Measurements from ENCODE around the gene PPIP5K1. TPM values are rescaled to one million over a fixed set of nuclear protein-coding genes. Genes with fewer than 3 reads are reported as not detected.
"Not testable (repeated sequence)": the region's sequence is repeated elsewhere in the genome, so short reads cannot be mapped to it uniquely, and the experiment has no call there.

Gene PPIP5K1
- total RNA-seq, 2 donors from 2014 or later = 27.8 to 51.3 TPM

DNA sequence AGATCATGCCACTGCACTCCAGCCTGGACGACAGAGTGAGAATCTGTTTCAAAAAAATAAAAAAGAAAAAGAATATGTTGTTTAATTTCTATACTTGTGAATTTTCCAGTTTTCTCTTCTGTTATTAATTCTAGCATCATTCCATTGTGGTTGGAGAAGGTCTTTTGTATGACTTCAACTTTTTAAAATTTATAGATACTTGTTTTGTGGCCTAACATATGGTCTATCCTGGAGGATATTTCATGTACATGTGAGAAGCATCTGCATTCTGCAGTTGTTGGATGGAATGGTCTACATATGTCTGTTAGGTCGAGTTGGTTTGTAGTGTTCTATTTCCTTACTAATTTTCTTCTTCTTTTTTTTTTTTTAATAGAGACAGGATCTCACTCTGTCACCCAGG lies 37.0 kb downstream of the PPIP5K1 start:
- ATAC-seq (no peak), DNase-seq (ENCODE audit: low spot score in 2 of 2) (no peak)
- no peaks in the 10 kb centered on the region for H3K36me3 Mint-ChIP-seq
- peak overlapping the region in 1 of 2 donors; percentile 14 for H3K27ac Mint-ChIP-seq
- no peaks in the 10 kb centered on the region for H3K9me3 Mint-ChIP-seq

DNA sequence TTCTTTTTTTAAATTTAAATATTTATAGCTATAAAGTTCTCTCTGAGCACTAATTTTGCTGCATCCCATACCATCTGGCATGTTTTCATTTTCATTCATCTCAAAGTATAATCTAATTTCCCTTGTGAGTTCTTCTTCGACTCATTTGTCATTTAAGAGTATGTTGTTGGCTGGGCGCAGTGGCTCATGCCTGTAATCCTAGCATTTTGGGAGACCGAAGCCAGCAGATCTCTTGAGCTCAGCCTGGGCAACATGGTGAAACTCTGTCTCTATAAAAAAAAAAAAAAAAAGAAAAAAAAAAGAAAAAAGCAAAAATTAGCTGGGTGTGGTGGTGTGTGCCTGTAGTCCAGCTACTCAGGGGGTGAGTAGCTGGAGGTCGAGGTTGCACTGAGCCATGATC lies 37.8 kb downstream of the PPIP5K1 start:
- H3K27ac Mint-ChIP-seq = no peak overlapping the region
- peaks cover 0 to 5% of the 10 kb centered on the region in 2 donors for H3K36me3 Mint-ChIP-seq
- no peaks in the 10 kb centered on the region for H3K9me3 Mint-ChIP-seq
- no peak for DNase-seq (ENCODE audit: low spot score in 2 of 2)
- ATAC-seq = no peak

DNA sequence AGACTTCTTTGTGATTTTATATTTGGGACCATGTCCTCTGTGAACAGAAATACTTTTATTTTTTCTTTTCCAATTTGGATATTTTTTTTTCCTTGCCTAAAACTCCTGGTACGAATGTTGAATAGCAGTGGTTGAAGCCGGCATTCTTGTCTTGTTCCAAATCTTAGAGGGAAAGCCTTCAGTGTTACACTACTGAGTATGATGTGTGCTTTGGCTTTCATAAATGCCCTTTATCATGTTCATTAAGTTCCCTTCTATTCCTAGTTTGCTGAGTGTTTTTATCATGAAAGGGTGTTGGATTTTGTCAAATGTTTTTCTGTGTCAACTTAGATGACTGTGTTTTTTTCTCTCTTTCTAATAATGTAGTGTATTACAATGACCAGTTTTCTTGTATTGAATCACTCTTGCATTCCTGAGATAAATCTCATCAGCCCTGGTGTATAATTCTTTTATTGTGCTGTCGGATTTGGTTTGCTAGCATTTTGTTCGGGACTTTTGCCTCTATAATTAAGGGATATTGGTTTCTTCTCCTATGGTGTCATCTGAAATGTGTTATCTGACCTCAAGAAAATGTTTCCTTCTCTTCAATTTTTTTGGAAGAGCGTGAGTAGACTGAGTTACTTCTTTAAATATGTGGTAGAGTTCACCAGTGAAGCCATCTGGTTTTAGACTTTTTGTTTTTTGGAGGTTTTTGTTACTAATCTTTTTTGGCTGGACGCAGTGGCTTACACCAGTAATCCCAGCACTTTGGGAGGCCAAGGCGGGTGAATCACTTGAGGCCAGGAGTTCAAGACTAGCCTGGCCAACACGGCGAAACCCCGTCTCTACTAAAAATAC lies 39.3 kb downstream of the PPIP5K1 start:
- H3K36me3 Mint-ChIP-seq = peaks cover 0 to 9% of the 10 kb centered on the region in 2 donors
- DNase-seq (ENCODE audit: low spot score in 2 of 2) (no peak), ATAC-seq (no peak)
- peak overlapping the region in 1 of 2 donors; percentile 8 for H3K27ac Mint-ChIP-seq
- H3K9me3 Mint-ChIP-seq = no peaks in the 10 kb centered on the region

DNA sequence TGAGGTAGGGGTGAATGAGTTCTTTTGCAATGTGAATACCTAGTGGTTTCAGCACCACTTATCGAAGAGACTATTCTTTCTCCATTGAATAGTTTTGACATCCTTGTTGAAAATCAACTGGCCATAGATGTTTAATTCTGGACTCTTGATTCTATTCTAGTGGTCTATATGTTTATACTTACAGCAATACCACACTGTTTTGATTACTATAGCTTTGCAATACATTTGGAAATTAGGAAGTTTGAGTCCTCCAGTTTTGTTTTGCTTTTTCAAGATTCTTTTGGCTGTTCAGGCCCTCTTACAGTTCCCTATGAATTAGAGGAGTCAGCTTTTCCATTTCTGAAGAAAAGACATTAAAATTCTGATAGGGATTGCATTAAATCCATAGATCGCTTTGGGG lies 42.5 kb downstream of the PPIP5K1 start:
- DNase-seq (ENCODE audit: low spot score in 2 of 2) (no peak), ATAC-seq (no peak)
- Mint-ChIP-seq H3K9me3 (no peaks in the 10 kb centered on the region), H3K36me3 (peaks cover 0 to 9% of the 10 kb centered on the region in 2 donors), H3K27ac (no peak overlapping the region)

DNA sequence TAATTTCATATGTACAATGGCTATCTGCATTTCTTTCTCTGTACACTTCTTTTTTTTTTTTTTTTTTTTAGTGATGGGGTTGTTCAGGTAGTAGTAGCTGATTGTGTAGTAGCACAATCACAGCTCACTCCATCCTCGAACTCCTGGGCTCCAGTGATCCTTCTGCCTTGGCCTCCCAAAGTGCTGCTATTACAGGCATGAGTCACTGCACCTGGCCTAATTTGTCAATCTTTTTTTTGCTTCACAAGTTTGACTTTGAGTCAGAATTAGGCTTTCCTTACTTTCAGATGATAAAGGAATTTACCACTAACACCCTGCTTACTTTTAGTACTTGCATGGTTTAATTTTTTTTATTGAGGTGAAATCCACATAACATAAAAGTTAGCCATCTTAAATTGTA lies 44.6 kb downstream of the PPIP5K1 start:
- Mint-ChIP-seq H3K36me3 (peaks cover 0 to 9% of the 10 kb centered on the region in 2 donors), H3K27ac (no peak overlapping the region), H3K9me3 (no peaks in the 10 kb centered on the region)
- DNase-seq (ENCODE audit: low spot score in 2 of 2) (no peak), ATAC-seq (no peak)

DNA sequence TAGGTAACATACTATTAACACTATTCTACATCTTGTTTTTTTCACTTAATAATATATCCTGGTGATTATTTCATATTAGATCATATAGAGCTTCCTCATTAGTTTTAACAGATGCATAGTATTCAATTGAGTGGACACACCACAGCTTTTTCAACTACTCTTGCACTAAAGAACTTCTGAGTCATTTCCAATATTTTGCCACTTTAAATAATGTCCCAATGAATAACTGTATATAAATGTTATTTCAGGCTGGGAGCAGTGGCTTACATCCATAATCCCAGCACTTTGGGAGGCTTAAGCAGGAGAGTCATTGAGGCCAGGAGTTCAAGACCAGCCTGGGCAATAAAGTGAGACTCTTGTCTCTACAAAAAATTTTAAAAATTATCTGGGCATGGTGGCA lies 45.7 kb downstream of the PPIP5K1 start:
- no peak for ATAC-seq
- DNase-seq (ENCODE audit: low spot score in 2 of 2) = no peak
- Mint-ChIP-seq H3K36me3 (peaks cover 0 to 9% of the 10 kb centered on the region in 2 donors), H3K27ac (no peak overlapping the region), H3K9me3 (no peaks in the 10 kb centered on the region)

DNA sequence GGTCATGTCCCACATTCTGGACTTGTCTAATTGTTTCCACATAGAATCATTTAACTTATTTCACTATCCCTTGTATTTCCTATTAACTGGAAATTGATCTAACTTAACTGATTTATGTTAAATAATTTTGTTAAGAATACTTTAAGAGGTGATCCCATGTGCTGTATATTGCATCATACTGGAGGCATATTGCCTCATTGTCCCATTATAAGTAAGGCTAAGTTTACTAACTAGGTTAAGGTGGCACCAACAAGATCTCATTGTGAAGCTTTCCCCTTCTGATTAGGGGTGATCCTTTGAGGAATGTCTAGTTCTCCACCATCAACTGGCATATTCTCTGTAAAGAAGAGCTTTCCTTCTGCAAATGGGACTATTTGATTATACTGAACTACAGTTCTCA lies 48.2 kb downstream of the PPIP5K1 start:
- H3K27ac Mint-ChIP-seq = peak overlapping the region in 1 of 2 donors; percentile 69
- no peak for ATAC-seq
- no peaks in the 10 kb centered on the region for H3K36me3 Mint-ChIP-seq
- no peak for DNase-seq (ENCODE audit: low spot score in 2 of 2)
- no peaks in the 10 kb centered on the region for H3K9me3 Mint-ChIP-seq

DNA sequence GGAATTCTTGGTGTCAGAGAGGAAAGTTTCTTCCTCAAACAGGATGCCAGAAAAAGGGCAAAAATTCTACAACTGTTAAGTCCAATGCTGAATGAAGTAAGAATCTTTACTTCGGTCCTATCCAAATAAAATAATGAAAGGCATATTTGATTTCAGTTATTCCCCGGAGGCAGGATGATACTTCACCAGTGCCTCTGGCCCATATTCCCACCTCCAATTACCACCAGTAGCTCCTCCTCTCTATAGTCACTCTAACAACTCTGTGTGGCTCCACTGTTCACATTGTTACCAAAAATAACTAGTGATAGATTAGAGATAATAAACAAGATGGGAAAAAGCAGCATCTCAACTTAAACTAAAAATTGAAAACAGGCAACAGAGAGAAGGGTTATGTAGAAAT lies 51.9 kb downstream of the PPIP5K1 start:
- Mint-ChIP-seq H3K27ac (no peak overlapping the region), H3K36me3 (peaks cover 0 to 6% of the 10 kb centered on the region in 2 donors), H3K9me3 (no peaks in the 10 kb centered on the region)
- DNase-seq (ENCODE audit: low spot score in 2 of 2) (no peak), ATAC-seq (no peak)

DNA sequence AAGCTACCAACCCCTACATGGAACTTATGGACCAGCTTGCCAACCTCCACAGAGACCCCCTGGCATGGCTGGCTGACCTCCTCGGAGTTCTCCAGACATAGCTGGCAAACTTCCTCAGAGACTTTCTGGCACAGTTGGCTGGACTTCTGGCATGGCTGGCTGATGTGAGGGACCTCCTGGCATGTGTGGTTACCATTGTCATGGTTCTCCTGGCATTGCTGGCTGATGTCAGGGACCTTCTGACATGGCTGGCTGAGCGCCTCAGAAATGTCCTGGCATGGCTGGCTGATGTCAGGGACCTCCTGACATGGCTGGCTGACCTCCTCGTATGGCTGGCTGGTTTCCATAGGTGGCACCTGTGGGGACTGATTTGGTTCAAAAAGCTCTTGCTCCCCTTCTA lies 55.1 kb downstream of the PPIP5K1 start:
- ATAC-seq (no peak), DNase-seq (ENCODE audit: low spot score in 2 of 2) (no peak)
- peaks cover 0 to 6% of the 10 kb centered on the region in 2 donors for H3K36me3 Mint-ChIP-seq
- H3K27ac Mint-ChIP-seq = no peak overlapping the region
- no peaks in the 10 kb centered on the region for H3K9me3 Mint-ChIP-seq

DNA sequence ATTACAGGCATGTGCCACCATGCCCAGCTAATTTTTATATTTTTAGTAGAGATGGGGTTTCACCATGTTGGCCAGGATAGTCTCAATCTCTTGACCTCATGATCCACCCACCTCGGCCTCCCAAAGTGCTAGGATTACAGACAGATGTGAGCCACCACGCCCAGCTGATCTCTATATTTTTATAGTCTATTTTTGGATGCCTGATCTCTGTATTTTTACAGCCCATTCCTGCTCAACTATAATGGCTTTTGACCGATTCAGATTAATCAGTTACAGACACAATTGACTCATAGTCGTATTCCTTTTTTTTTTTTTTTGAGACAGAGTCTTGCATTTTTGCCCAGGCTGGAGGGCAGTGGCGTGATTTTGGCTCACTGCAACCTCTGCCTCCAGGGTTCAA lies 57.2 kb downstream of the PPIP5K1 start:
- not testable (repeated sequence) for DNase-seq (ENCODE audit: low spot score in 2 of 2); H3K27ac Mint-ChIP-seq; H3K9me3 Mint-ChIP-seq; ATAC-seq; H3K36me3 Mint-ChIP-seq

DNA sequence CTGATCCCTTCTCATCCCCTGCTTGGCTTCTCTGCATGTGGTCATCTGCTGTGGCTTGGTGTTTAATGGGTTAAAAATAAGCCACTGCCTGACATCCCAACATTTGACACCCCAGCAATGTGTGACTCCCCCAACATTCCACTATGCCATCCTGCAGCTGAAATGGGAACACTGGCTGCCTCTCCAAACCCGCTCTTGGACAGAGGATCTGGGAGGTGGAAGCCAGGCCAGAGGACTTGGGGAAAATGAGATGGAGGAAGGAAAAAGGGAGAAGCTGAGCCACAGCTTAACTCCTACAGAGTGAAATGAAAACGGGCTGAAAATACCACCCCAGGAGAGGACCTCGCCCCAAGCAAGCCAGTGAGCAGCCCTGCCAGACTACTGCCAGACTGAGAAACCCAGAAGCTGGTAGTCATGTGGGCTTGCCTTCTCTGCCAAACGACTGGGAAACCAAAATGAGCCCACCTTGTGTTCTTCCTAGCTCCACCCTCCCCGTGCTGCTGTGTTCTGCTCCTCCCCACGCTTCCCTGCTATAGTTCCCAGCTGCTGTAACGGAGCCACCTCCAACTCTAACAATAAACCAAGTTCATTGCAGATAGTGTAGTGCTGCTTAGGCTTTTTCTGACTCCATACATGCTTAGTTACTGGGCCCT lies 58.9 kb downstream of the PPIP5K1 start:
- Mint-ChIP-seq H3K9me3 (no peaks in the 10 kb centered on the region), H3K27ac (peak overlapping the region in 1 of 2 donors; percentile 25), H3K36me3 (peaks cover 0 to 6% of the 10 kb centered on the region in 2 donors)
- ATAC-seq = no peak
- no peak for DNase-seq (ENCODE audit: low spot score in 2 of 2)

DNA sequence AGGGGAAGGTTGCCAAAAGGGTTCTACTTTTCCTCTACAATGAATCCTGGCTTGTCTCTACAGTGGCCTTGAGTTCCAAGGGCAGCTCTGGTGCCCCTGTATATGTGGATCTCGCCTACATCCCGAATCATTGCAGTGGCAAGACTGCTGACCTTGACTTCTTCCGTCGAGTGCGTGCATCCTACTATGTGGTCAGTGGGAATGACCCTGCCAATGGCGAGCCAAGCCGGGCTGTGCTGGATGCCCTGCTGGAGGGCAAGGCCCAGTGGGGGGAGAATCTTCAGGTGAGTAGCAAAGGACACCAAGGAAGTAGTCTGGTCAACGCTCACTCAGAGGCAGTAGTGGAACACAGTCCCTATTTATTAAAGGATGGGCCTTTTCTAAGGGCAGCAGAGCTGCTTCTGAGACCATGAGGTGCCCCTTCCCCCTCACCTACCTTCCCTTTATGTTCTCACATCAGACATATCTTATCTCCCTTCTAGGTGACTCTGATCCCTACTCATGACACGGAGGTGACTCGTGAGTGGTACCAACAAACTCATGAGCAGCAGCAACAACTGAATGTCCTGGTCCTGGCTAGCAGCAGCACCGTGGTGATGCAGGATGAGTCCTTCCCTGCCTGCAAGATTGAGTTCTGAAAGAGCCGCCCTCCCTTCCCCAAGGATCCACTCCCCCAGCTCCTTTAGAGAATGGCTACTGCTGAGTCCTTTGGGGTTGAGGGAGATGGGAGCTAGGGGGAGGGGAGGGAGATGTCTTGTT lies 60.2 kb downstream of the PPIP5K1 start:
- peak in 1 of 2 donors; percentile 28 for ATAC-seq

DNA sequence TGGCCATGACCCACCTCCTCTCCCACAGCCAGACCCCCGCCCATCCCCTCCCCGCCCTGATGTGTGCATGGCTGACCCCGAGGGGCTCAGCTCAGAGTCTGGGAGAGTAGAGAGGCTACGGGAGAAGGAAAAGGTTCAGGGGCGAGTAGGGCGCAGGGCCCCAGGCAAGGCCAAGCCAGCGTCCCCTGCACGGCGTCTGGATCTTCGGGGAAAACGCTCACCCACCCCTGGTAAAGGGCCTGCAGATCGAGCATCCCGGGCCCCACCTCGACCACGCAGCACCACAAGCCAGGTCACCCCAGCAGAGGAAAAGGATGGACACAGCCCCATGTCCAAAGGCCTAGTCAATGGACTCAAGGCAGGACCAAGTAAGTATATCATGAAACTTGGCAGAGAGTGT lies 60.9 kb downstream of the PPIP5K1 start:
- DNase-seq (ENCODE audit: low spot score in 2 of 2) = no peak
- Mint-ChIP-seq H3K9me3 (no peaks in the 10 kb centered on the region), H3K27ac (peak overlapping the region in 1 of 2 donors; percentile 41), H3K36me3 (no peaks in the 10 kb centered on the region)
- no peak for ATAC-seq

More for the DNA sequence above, 60.2 kb downstream of the PPIP5K1 start:
- H3K36me3 Mint-ChIP-seq = no peaks in the 10 kb centered on the region
- H3K27ac Mint-ChIP-seq = peak overlapping the region; percentile 17 to 41
- no peak for DNase-seq (ENCODE audit: low spot score in 2 of 2)
- no peaks in the 10 kb centered on the region for H3K9me3 Mint-ChIP-seq

DNA sequence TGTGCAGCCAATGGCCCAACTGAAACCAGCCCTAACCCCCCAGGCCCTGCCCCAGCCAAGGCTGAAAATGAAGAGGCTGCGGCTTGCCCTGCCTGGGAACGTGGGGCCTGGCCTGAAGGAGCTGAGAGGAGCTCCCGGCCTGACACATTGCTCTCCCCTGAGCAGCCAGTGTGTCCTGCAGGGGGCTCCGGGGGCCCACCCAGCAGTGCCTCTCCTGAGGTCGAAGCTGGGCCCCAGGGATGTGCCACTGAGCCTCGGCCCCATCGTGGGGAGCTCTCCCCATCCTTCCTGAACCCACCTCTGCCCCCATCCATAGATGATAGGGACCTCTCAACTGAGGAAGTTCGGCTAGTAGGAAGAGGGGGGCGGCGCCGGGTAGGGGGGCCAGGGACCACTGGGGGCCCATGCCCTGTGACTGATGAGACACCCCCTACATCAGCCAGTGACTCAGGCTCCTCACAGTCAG lies 61.4 kb downstream of the PPIP5K1 start:
- no peaks in the 10 kb centered on the region for H3K9me3 Mint-ChIP-seq
- no peak for DNase-seq (ENCODE audit: low spot score in 2 of 2)
- H3K36me3 Mint-ChIP-seq = no peaks in the 10 kb centered on the region
- H3K27ac Mint-ChIP-seq = peak overlapping the region in 1 of 2 donors; percentile 35
- ATAC-seq = no peak

DNA sequence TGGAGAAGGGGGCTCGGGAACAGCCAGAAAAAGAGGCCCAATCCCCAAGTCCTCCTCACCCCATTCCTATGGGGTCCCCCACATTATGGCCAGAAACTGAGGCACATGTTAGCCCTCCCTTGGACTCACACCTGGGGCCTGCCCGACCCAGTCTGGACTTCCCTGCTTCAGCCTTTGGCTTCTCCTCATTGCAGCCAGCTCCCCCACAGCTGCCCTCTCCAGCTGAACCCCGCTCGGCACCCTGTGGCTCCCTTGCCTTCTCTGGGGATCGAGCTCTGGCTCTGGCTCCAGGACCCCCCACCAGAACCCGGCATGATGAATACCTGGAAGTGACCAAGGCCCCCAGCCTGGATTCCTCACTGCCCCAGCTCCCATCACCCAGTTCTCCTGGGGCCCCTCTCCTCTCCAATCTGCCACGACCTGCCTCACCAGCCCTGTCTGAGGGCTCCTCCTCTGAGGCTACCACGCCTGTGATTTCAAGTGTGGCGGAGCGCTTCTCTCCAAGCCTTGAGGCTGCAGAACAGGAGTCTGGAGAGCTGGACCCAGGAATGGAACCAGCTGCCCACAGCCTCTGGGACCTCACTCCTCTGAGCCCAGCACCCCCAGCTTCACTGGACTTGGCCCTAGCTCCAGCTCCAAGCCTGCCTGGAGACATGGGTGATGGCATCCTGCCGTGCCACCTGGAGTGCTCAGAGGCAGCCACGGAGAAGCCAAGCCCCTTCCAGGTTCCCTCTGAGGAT lies 62.0 kb downstream of the PPIP5K1 start:
- DNase-seq (ENCODE audit: low spot score in 2 of 2) (no peak), ATAC-seq (no peak)
- Mint-ChIP-seq H3K27ac (peak overlapping the region; percentile 35 to 57), H3K36me3 (no peaks in the 10 kb centered on the region), H3K9me3 (no peaks in the 10 kb centered on the region)

DNA sequence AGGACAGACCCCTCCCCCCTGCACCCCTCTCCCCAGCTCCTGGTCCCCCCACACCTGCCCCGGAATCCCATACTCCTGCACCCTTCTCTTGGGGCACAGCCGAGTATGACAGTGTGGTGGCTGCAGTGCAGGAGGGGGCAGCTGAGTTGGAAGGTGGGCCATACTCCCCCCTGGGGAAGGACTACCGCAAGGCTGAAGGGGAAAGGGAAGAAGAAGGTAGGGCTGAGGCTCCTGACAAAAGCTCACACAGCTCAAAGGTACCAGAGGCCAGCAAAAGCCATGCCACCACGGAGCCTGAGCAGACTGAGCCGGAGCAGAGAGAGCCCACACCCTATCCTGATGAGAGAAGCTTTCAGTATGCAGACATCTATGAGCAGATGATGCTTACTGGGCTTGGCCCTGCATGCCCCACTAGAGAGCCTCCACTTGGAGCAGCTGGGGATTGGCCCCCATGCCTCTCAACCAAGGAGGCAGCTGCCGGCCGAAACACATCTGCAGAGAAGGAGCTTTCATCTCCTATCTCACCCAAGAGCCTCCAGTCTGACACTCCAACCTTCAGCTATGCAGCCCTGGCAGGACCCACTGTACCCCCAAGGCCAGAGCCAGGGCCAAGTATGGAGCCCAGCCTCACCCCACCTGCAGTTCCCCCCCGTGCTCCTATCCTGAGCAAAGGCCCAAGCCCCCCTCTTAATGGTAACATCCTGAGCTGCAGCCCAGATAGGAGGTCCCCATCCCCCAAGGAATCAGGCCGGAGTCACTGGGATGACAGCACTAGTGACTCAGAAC lies 62.8 kb downstream of the PPIP5K1 start:
- no peaks in the 10 kb centered on the region for H3K36me3 Mint-ChIP-seq

More for the DNA sequence above, 62.8 kb downstream of the PPIP5K1 start:
- no peaks in the 10 kb centered on the region for H3K9me3 Mint-ChIP-seq
- no peak overlapping the region for H3K27ac Mint-ChIP-seq
- DNase-seq (ENCODE audit: low spot score in 2 of 2) (no peak), ATAC-seq (no peak)

Measured in activated naive CD4-positive, alpha-beta T cell treated with anti-CD3 and anti-CD28 coated beads, Interleukin-2, amount 50 U/mL, for 72 hours (primary cell).